Loucy (cell line): ENCODE results near the gene HUS1.

Source experiments
- CTCF ChIP-seq: fragments of 200-600 bp; sonication (generic); conservative IDR thresholded peaks from 2 replicates; pipeline ENCODE4 v1.5.1; 2014; ENCODE audit warnings: mild to moderate bottlenecking, antibody characterized with exemption, low read length
- EZH2phosphoT487 ChIP-seq: fragments of 200-600 bp; IDR thresholded peaks from 2 replicates; pipeline ENCODE4 v1.6.1; 2018; ENCODE audit warnings: antibody characterized with exemption, mild to moderate bottlenecking, moderate library complexity, borderline replicate concordance

- TF ChIP-seq CTCF (no peak), EZH2phosphoT487 (no peak)
Measured at GRCh38 chr7:47938574-47939165, 40.7 kb downstream of the HUS1 start.
